OCI-M2 (cell line): Measurements from ENCODE around the gene PNRC1.
"Not testable (repeated sequence)": the region's sequence is repeated elsewhere in the genome, so short reads cannot be mapped to it uniquely, and the experiment has no call there.

Experiments used
- DNase-seq: peaks from one replicate; lab custom pipeline; 2025; ENCODE audit not compliant: unreplicated experiment; lab: John Stamatoyannopoulos, UW

PNRC1 gene

GRCh38 chr6:89058627-89059026 is 21.9 kb upstream of the PNRC1 start:
- DNase-seq: no peak

- DNase-seq: no peak
Observed at GRCh38 chr6:89059227-89059626, 21.3 kb upstream of the PNRC1 start.

GRCh38 chr6:89063881-89064280 is 16.7 kb upstream of the PNRC1 start:
- DNase-seq: no peak

GRCh38 chr6:89064931-89065330 is 15.6 kb upstream of the PNRC1 start:
- not testable (repeated sequence) for DNase-seq

GRCh38 chr6:89066121-89066520 is 14.4 kb upstream of the PNRC1 start:
- DNase-seq: not testable (repeated sequence)

- no peak for DNase-seq
Observed at GRCh38 chr6:89066940-89067646, 13.5 kb upstream of the PNRC1 start.

- DNase-seq: no peak
Observed at GRCh38 chr6:89067796-89068195, 12.8 kb upstream of the PNRC1 start.

GRCh38 chr6:89068695-89069094 is 11.9 kb upstream of the PNRC1 start:
- DNase-seq: no peak

GRCh38 chr6:89069536-89070163 is 10.9 kb upstream of the PNRC1 start:
- DNase-seq: no peak

GRCh38 chr6:89071036-89071435 is 9.5 kb upstream of the PNRC1 start:
- no peak for DNase-seq

GRCh38 chr6:89073014-89073620 is 7.4 kb upstream of the PNRC1 start:
- peak; percentile 33 for DNase-seq

GRCh38 chr6:89073840-89074239 is 6.7 kb upstream of the PNRC1 start:
- no peak for DNase-seq

GRCh38 chr6:89079511-89080234 is 878 bp upstream of the PNRC1 start:
- DNase-seq: peak; percentile 80

- DNase-seq: no peak
Observed at GRCh38 chr6:89081129-89081422, 525 bp downstream of the PNRC1 start.

- peak; percentile 74 for DNase-seq
Observed at GRCh38 chr6:89081423-89082322, 1.1 kb downstream of the PNRC1 start.

- DNase-seq: no peak
Observed at GRCh38 chr6:89082486-89082891, 1.9 kb downstream of the PNRC1 start.

- no peak for DNase-seq
Observed at GRCh38 chr6:89084542-89084941, 4.0 kb downstream of the PNRC1 start.

- DNase-seq: no peak
Observed at GRCh38 chr6:89084954-89085353, 4.4 kb downstream of the PNRC1 start.

GRCh38 chr6:89085409-89086205 is 5.1 kb downstream of the PNRC1 start:
- no peak for DNase-seq

GRCh38 chr6:89087881-89088280 is 7.3 kb downstream of the PNRC1 start:
- DNase-seq: no peak
